Stimulated activated CD4-positive, alpha-beta T cell treated with anti-CD3 and anti-CD28 coated beads, Interleukin-2, amount 100 ng/mL, for 48 hours (primary cell): Measurements from ENCODE around the gene PTK6.

ENCODE experiments used
- DNase-seq, 2 donors: peaks; one replicate each; pipeline ENCODE4 v3.0.0-alpha.2; 2020

The PTK6 gene

DNA sequence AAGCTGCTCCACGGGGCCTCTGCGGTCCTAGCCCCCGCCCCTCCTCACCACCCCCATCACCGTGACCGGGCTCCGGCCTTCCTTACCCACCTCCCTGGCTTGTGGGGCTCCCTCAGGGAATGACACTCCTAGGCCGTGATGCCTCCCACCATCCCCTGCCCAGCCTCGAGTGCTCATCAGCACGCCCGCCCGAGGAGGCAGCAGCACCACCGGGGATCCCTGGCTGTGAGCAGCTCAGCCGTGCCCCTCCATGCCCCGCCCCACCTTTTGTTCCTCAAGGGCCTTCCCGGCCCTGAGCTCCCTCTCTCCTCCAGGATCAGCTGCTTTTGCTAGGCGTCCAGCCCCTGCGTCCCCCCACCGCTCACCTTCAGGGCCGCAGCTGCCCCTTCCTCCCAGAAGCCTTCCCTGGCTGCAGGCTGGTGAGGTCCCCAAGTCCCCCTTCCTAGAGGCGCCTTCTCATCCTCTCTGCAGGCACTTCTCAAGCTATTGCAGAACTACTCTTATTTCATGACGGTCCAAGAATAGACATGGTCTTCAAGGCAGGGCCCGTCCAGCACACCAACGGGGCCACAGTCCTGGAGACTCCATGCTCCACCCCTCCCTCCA, 19.8 kb upstream of the PTK6 start:
- DNase-seq, result no peak

DNA sequence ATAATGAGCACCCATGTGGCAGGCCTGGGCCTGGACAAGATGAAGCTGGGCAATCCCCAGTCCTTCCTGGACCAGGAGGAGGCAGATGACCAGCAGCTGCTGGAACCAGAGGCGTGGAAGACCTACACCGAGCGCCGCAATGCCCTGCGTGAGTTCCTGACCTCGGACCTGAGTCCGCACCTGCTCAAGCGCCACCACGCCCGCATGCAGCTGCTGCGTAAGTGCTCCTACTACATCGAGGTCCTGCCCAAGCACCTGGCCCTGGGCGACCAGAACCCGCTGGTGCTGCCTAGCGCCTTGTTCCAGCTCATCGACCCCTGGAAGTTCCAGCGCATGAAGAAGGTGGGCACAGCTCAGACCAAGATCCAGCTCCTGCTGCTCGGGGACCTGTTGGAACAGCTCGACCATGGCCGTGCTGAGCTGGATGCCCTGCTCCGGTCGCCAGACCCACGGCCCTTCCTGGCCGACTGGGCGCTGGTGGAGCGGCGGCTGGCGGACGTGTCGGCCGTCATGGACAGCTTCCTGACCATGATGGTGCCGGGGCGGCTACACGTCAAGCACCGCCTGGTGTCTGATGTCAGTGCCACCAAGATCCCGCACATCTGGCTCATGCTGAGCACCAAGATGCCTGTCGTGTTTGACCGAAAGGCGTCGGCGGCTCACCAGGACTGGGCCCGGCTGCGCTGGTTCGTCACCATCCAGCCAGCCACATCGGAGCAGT, 18.6 kb upstream of the PTK6 start:
- no peak for DNase-seq

DNA sequence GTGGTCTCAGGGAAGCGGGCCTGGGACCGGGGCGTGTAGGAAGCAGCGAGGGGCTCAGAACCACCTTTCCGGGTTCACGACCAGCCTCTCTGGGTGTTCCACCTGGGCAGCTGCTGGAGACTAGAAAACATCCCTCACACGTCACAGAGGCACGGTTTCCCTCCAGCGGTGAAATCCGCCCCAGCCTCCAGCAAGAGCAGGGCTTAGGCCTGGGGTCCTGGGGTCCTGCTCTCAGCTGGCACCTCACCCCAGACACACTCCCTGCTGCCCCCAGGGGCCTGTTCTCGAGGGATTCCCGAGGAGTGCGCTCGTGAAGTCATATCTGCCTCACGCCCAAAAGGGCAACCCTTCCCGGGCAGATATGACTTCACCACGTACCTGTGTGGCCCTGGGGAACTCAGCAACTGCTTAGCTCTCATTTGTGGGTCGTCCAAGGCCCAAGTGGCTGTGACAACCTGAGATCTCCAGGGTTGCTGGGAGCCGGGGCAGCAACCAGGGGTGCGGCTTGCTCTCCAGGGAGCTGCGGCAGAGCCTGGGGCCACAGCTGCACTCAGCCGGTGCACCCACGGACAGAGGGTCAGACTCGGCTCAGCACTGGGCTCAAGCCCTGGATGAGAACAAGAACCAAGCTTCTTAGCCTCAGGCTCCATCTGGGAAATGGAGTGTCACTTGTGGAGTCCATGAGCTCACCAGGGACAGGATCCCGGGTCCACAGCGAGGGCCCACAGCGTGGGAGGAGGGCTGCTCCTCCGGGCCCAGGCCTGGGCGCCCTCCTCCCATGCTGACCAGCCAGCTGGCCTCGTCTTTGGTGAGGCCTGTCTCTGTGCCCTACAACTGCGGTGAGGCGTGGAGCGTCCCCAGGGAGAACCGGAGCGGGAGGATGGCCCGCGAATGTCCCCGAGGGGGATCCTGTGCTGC, 17.4 kb upstream of the PTK6 start:
- DNase-seq, result no peak

DNA sequence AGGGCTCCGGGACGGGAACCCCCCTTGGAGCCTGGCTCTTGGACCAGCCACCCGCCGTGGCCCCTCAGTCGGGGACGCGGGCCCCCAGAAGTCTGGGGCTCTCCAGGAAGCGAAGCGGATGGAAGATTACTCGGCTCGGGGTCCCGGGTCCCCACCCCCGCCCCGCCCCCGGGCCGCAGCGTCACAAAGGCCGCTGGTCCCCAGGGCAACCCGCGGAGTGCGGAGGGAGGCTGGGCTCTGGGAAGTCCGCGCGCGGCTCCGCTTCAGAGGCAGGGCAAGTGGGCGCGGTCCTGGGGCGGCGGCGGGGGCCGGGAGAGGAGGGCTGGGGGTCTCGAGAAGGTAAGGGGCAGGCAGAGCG, 16.7 kb upstream of the PTK6 start, which contains the start of gene FNDC11:
Gene FNDC11, plus strand, starts transcription at position 227 of the 358 bp plus-strand sequence. CDS start 1,505 bp downstream, outside the sequence.
- peak in 1 of 2 donors; percentile 24 for DNase-seq

DNA sequence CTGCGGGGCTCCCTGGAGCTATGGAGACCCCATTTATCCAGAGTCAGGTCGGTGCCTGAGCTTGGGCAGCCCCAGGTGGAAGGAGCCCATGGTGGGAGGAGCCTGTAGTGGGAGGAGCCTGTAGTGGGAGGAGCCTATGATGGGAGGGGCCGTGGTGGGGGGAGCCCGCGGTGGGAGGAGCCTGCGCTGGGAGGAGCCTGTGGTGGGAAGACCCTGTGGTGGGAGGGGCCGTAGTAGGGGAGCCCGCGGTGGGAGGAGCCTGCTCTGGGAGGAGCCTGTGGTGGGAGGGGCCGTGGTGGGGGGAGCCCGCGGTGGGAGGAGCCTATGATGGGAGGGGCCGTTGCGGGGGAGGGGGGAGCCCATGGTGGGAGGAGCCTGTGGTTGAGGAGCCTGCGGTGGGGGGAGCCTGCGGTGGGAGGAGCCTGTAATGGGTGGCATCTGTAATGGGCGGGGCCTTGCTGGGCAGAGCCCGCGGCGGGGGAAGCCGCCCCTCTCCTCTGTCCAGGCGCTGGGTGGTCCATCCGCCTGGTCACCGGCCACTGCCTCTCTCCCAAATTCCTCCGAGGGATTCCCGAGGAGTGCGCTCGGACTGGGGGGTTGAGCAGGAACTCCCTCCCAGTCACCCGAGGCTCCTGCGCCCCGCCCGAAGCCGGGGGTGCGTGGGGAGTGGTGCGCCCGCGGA, 16.2 kb upstream of the PTK6 start:
- peak; percentile 81 to 89 for DNase-seq

DNA sequence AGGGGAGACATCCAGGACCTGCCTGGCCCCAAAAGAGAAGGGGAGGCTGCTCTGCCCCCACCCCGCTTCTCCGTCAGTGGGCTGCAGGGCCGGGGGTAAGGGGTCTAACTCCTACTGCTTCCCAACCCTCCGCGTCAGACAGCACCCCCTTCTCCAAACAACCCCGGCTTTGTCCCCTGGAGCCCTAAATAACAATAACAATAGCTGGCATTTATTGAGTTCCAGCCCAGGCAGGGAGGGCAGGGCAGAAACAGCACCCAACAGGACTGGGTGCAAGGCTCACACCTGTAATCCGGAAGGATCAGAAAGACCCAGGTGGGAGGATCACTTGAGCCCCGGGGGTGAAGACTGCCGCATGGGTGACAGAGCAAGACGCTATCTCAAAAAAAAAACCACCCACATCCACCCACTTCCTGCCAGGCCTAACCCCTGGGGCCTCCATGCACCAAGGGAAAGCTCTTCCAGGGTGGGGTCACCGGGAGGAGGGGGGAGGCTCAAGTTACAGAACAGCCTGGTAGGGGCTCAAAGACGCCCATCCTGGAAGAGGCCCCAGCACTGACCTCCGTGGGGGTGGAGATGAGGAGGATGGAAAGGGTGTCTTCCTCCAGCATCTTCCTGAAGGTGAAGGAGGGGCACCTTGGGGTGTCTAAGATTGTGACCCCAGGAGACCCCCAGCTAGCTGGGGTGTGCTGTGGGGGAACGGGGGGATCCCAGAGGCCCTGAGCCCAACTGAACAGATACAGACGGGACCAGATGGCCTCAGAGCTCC, 15.5 kb upstream of the PTK6 start:
- DNase-seq, result peak in 1 of 2 donors; percentile 20

DNA sequence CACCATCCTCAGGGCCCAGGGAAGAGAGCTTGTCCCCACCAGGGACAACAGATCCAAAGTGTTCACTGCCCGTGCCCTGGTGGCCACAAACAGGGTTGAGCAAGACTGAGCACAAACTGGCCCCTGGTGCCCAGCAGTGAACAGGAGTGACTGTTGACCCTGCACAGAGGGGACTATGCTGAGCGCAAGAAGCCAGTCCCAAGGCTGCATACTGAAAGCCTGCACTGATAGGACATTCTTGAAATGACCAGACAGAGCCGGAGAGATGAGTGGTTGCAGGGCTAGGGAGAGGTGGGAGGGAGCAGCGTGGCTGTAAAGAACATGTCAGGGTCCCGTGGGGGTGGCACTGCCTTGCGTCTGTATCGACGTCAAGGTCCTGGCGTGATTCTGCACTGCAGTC, 13.9 kb upstream of the PTK6 start:
- DNase-seq, result no peak

DNA sequence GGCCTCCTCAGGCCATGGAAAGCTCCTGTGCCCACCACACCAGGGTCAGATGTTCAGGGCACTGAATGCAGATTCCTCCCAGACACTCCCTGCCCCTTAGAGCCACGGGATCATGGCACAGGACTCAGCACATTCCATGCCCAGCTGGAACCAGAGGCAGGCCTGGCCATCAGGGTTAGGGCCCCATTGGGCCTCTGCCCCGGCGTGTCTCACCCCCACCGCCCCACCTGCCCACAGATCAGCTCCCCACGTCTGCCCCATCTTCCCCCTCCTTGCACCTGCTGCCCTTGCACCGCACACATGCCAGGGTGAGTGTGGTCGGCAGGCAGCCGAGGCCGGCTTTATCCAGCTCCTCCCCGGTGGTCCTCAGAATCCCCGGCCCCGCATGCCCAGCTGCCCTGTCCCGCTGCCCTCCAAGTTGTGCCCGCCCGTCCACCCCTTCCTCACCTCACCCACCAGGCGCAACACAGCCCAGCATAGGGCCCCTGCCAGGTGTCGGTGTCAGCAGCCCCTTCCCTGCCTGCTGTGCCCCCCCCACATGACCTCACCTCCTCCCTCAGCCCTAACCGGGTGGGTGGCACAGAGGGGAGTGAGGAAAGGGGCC, 12.6 kb upstream of the PTK6 start:
- DNase-seq, result no peak

DNA sequence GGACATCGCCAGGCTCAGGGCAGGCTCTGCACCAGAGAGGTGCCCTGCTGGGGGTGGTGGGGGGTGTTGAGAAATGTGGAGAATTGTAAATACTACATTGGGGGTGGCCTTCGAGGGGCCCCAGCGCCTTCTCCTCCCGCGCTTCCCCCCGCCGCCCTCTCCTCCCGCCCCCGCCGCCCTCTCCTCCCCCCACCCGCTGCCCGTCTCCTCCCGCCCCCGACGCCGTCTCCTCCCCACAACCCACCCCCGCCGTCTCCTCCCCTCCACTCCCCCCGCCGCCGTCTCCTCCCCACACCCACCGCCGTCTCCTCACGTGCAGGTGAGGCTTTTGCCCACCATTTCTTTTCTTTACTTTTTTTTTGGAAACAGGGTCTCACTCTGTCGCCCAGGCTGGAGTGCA, 11.8 kb upstream of the PTK6 start:
- no peak for DNase-seq

DNA sequence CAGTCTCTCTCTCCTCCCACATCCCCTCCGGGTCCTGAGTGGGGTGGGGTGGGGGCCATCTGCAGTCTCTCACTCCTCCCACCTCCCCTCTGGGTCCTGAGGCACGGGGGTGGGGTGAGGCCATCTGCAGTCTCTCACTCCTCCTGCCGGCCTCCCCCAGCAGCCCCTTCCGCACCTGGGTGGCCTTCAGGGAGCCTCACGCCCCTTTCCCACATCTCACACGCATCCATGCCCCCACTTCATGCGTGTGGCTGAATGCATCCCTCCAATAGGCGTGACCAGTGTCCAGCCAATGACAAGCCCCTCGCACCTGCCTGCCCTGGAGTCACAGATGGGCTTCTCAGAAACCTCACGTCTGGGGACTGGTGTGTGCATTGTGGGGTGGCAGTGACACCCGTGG, 11.4 kb upstream of the PTK6 start:
- DNase-seq, result no peak

DNA sequence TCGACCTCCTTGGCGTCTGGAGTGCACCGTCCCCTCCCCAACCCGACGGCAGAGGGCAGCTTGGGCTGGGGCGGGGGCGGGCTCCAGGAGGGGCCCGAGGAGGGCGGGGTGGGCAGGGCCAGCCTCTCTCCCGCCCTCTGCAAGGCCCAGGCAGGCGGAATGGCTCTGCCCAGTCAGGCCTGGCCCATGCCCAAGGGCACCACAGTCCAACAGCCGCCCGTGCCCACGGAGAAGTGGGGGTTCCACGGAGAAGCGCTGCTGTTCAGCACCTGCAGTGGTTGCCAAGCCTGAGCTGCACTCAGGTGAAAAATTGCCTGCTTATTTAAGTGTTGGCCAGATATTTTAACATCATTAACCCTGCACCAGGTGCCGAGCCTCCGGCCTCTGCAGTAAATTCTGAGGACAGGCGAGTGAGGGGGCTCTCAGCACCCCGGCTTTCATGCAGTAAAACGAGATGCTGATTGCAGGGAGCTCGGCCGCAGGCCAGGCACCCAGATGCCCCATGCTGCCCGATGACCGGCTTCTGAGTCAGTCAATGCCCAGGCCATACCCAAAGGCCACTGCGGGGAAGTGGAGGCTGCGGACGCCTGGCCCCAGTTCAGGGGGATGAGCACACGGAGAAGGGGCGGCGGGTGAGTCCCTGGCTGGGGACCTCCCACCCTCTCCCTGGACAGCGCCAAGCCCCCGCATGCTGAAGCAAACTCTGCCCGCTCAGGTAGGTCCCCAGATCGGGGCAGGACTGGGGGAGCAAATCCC, 10.7 kb upstream of the PTK6 start, which contains the start of gene SRMS:
Gene SRMS, minus strand, starts transcription at position 25 of the 756 bp plus-strand sequence. CDS start 286 bp downstream, outside the sequence.
- no peak for DNase-seq

DNA sequence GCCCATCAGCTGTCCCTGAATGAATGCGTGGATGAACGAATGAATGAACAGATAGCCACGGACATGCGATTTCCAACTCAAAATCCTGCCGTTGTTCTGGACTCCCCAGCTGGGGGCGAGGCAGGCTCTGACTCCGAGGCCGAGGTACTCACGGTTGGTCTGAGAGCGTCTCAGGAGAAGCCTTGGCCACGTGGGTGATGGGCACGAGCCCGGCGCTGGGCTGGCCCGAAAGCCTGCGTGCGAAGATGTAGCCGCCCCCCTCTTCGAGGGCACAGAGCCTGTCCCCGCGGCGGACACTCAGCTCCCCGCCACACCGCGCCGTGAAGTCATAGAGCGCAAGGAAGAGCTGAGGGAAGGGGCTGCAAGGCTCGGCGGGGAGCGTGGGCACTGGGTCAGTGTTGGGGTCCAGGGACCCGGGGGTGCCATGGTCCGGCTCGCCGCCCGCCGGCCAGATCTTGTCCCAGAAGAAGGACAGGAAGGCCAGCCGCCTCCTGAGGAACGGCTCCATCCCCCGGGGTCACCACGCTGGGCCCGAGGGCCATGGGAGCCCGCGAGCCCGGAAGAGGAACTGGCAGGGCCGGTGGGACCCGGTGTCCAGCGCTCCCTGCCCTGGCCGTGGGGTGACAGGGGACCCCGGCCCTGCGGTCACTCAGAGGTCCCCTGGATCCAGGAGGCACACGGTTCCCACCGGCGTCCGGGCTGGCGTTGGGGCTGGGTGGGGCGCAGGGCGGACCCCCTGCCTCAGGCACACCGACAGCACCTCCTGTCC, 10.0 kb upstream of the PTK6 start:
- no peak for DNase-seq

DNA sequence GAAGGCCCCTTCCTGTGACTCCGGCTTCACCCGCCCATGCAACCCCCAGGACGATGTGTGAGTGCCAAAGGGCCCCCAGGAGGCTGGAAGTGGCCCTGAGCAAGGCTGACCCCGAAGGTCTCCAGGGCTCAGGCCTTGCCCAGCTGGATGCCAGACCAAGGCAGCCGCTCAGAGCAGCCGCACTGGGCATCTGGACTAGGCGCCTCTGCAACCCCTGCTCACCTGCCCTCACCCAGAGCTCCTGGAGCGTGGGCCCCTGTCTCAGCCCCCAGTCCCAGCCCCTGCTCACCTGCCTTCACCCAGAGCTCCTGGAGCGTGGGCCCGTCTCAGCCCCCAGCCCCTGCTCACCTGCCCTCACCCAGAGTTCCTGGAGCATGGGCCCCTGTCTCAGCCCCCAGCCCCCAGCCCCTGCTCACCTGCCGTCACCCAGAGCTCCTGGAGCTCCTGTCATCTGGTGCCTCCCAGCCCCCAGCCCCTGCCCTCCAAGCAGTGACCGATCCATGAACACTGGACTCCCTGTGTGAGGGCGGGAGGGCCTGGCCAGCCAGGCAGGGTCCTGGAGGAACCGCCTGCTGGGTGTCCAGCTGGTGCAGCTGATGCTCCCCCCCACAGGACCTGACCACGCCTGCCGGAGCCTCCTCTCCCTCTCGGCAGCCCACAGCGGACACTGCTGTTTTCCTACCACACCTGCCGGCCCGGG, 9.2 kb upstream of the PTK6 start:
- no peak for DNase-seq

DNA sequence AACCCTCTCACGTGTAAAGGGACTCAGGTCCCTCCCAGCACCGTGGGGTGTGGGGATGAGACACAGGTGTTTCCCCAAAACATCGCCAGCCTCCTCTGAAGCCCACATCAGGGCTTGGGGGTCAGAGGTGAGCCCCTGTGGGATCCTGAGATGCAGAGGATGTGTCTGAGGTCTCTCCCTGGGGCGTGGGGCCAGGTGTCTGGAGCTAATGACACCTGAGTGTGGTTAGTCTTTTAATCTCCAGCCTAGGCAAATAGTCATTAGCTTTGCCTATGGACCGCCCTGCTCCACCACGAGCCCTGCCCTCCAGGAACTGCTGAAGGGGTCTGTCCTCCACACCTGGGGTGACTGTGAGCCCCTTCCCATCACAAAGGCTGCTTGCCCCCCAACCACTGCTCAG, 8.6 kb upstream of the PTK6 start:
- DNase-seq, result no peak

DNA sequence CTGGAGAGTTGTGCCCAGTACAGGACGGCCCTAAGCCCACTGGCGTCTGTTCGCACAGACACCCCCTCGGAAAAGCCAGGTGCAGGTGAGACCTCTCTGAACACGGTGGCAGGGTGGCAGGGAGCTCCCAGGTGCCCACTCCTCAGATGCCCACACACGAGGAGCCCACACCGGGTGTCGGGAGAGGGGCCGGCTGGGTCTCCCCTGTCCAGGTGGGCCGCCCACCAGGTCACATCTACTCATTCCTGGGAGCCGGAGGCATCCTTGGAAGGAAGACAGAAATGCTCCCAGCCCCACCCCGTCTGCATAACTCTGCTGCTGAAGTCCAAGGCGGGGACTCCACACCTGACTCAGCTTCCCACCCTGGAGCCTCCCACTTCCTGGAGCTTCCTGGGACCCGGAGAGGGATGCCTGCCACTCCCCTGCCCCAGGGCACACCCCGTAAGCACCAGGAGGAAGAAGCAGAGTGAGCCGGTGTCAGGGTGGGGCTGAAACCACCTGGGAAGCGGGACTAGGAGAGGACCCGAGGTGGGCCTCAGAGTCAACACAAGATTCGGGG, 7.9 kb upstream of the PTK6 start:
- no peak for DNase-seq

DNA sequence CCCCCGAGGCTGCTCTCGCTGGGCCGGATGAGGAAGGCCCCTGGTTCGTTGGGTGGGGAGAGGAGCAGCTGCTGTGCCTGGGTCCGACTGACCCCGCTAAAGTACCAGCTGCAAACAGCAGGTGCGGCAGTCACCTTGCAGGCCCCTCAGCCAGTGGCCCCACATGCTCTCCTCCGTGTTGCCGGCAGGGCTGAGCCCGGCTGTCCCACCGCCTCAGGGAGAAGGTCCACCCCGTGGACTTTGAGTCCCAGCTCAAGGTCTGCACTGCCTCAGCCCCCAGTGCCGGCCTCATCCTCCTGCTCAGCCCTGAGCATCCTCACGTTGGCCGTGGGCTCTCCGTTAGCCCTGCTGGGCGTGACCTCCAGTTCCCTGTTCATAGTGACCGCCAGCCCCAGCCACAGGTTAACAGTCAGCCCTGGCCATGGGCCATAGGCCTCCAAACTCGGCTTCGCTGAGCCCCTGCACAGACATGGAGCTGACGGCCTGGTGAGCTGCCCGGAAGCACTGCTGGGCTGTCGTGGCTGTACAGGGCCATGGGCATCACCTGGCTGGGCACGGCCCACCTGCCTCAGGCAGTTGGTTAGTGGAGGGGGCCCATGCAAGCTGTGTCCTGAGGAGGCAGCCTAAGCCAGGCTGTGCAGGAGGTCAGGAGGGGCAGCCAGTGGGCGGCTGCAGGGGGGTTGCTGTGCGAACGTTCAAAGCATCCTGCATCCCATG, 7.2 kb upstream of the PTK6 start:
- no peak for DNase-seq

DNA sequence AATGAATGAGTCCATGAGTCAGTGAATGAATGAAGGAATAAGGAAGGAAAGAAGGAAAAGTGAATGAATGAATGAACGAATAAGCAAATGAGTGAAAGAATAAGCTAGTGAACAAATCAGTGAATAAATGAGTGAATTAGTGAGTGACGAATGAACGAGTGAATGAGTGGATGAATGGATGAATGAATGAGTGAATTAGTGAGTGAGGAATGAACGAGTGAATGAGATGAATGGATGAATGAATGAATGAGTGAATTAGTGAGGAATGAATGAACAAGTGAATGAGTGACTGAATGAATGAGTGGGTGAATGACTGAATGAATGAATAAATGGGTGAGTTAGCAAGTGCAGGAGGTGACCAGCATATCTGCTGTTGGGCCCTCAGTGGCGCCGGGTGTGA, 6.6 kb upstream of the PTK6 start:
- DNase-seq, result no peak

DNA sequence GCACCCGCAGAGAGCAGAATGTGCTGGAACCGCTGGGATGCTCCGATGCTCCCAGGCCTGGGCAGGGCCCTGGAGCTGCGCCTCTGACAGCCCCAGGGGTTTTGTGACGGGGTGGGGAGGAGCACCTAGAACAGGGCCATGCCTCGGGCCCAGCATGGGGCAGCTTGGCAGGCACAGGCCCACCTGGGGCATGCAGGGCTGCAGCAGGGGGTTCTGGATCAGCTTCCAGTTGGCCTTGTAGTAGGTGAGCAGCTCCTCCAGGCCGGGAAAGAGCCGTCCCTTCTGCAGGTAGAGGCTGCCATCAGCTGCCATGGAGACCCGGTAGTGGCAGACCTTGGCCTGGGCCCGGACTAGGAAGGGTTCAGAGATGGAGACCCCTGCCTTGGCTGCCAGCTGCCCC, 6.0 kb upstream of the PTK6 start:
- no peak for DNase-seq

DNA sequence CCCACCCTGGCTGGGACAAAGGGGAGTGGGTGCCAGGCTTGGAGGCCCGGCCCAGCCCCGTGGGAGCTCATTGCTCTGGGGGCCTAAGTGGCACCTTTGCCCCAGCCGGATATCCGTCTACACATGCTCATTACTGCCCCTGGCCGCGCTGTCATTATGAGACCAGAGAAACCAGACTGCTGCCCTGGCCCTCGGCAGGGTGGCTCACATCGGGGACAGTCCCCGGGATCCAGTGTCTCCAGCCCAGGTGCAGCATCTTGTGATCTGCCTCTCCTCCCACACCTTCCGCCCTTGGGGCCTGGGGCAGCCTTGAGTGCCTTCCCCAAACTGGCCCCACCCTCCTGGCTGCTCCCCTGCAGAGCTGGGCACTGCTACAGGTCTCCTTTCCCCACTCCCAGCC, 5.5 kb upstream of the PTK6 start:
- no peak for DNase-seq
